Measurements from ENCODE around the gene RNU7-1. TPM values are rescaled to one million over a fixed set of nuclear protein-coding genes. Genes with fewer than 3 reads are reported as not detected.

RNU7-1 gene
- total RNA-seq, 2 donors from 2014 or later: not detected

- Mint-ChIP-seq H3K27ac (peak overlapping the region; percentile 95), H3K9me3 (no peaks in the 10 kb centered on the region), H3K4me1 (peaks cover 47% of the 10 kb centered on the region), H3K36me3 (ENCODE audit: low read depth) (peaks cover 86% of the 10 kb centered on the region), H3K4me3 (peak overlapping the region; percentile 87), H3K27me3 (no peaks in the 10 kb centered on the region)
- ATAC-seq (replicated peaks): no peak
Observed at GRCh38 chr12:6959805-6960592, 16.4 kb downstream of the RNU7-1 start.

- H3K4me1 Mint-ChIP-seq: peaks cover 52% of the 10 kb centered on the region
- H3K27ac Mint-ChIP-seq: peak overlapping the region; percentile 95
- no peaks in the 10 kb centered on the region for H3K9me3 Mint-ChIP-seq
- no peaks in the 10 kb centered on the region for H3K27me3 Mint-ChIP-seq
- ATAC-seq (replicated peaks): peak; percentile 40
- peak overlapping the region; percentile 87 for H3K4me3 Mint-ChIP-seq
- H3K36me3 Mint-ChIP-seq (ENCODE audit: low read depth): peaks cover 86% of the 10 kb centered on the region
Observed at GRCh38 chr12:6960593-6961277, 17.1 kb downstream of the RNU7-1 start.

GRCh38 chr12:6961278-6961694 lies 17.7 kb downstream of the RNU7-1 start:
- ATAC-seq (replicated peaks): peak; percentile 79
- peak overlapping the region; percentile 95 for H3K27ac Mint-ChIP-seq

GRCh38 chr12:6961695-6962284 lies 18.2 kb downstream of the RNU7-1 start:
- Mint-ChIP-seq H3K9me3 (no peaks in the 10 kb centered on the region), H3K27me3 (no peaks in the 10 kb centered on the region), H3K27ac (peak overlapping the region; percentile 95), H3K4me1 (peaks cover 42% of the 10 kb centered on the region), H3K4me3 (peak overlapping the region; percentile 87), H3K36me3 (ENCODE audit: low read depth) (peaks cover 86% of the 10 kb centered on the region)
- ATAC-seq (replicated peaks): peak; percentile 29

More at GRCh38 chr12:6961278-6961694, 17.7 kb downstream of the RNU7-1 start:
- no peaks in the 10 kb centered on the region for H3K9me3 Mint-ChIP-seq
- peak overlapping the region; percentile 87 for H3K4me3 Mint-ChIP-seq
- H3K4me1 Mint-ChIP-seq: peaks cover 47% of the 10 kb centered on the region
- H3K36me3 Mint-ChIP-seq (ENCODE audit: low read depth): peaks cover 86% of the 10 kb centered on the region
- no peaks in the 10 kb centered on the region for H3K27me3 Mint-ChIP-seq

- no peaks in the 10 kb centered on the region for H3K27me3 Mint-ChIP-seq
- H3K4me3 Mint-ChIP-seq: peak overlapping the region; percentile 87
- H3K27ac Mint-ChIP-seq: peak overlapping the region; percentile 95
- H3K36me3 Mint-ChIP-seq (ENCODE audit: low read depth): peaks cover 86% of the 10 kb centered on the region
- no peak for ATAC-seq (replicated peaks)
- no peaks in the 10 kb centered on the region for H3K9me3 Mint-ChIP-seq
- H3K4me1 Mint-ChIP-seq: peaks cover 36% of the 10 kb centered on the region
Observed at GRCh38 chr12:6962285-6963015, 18.8 kb downstream of the RNU7-1 start.

GRCh38 chr12:6963016-6963731 lies 19.6 kb downstream of the RNU7-1 start:
- H3K4me3 Mint-ChIP-seq: peak overlapping the region; percentile 87
- H3K4me1 Mint-ChIP-seq: peaks cover 35% of the 10 kb centered on the region
- no peaks in the 10 kb centered on the region for H3K27me3 Mint-ChIP-seq
- H3K27ac Mint-ChIP-seq: no peak overlapping the region
- no peak for ATAC-seq (replicated peaks)
- no peaks in the 10 kb centered on the region for H3K9me3 Mint-ChIP-seq
- peaks cover 86% of the 10 kb centered on the region for H3K36me3 Mint-ChIP-seq (ENCODE audit: low read depth)

- peaks cover 86% of the 10 kb centered on the region for H3K36me3 Mint-ChIP-seq (ENCODE audit: low read depth)
- H3K4me3 Mint-ChIP-seq: no peak overlapping the region
- no peaks in the 10 kb centered on the region for H3K9me3 Mint-ChIP-seq
- H3K27me3 Mint-ChIP-seq: no peaks in the 10 kb centered on the region
- peaks cover 31% of the 10 kb centered on the region for H3K4me1 Mint-ChIP-seq
- no peak for ATAC-seq (replicated peaks)
- no peak overlapping the region for H3K27ac Mint-ChIP-seq
Observed at GRCh38 chr12:6963791-6964413, 20.3 kb downstream of the RNU7-1 start.

GRCh38 chr12:6964605-6965025 lies 21.0 kb downstream of the RNU7-1 start:
- no peak for ATAC-seq (replicated peaks)
- H3K27ac Mint-ChIP-seq: peak overlapping the region; percentile 84
- H3K27me3 Mint-ChIP-seq: no peaks in the 10 kb centered on the region
- H3K4me1 Mint-ChIP-seq: peaks cover 29% of the 10 kb centered on the region
- peaks cover 86% of the 10 kb centered on the region for H3K36me3 Mint-ChIP-seq (ENCODE audit: low read depth)
- no peaks in the 10 kb centered on the region for H3K9me3 Mint-ChIP-seq
- peak overlapping the region; percentile 51 for H3K4me3 Mint-ChIP-seq

- peak overlapping the region; percentile 84 for H3K27ac Mint-ChIP-seq
- H3K4me3 Mint-ChIP-seq: peak overlapping the region; percentile 51
- ATAC-seq (replicated peaks): peak; percentile 45
- no peaks in the 10 kb centered on the region for H3K27me3 Mint-ChIP-seq
- peaks cover 86% of the 10 kb centered on the region for H3K36me3 Mint-ChIP-seq (ENCODE audit: low read depth)
- peaks cover 28% of the 10 kb centered on the region for H3K4me1 Mint-ChIP-seq
- no peaks in the 10 kb centered on the region for H3K9me3 Mint-ChIP-seq
Observed at GRCh38 chr12:6965026-6965661, 21.5 kb downstream of the RNU7-1 start.

- no peak for ATAC-seq (replicated peaks)
- H3K27ac Mint-ChIP-seq: peak overlapping the region; percentile 84
- peak overlapping the region; percentile 51 for H3K4me3 Mint-ChIP-seq
- H3K27me3 Mint-ChIP-seq: no peaks in the 10 kb centered on the region
- no peaks in the 10 kb centered on the region for H3K9me3 Mint-ChIP-seq
- peaks cover 86% of the 10 kb centered on the region for H3K36me3 Mint-ChIP-seq (ENCODE audit: low read depth)
- H3K4me1 Mint-ChIP-seq: peaks cover 28% of the 10 kb centered on the region
Observed at GRCh38 chr12:6965714-6966113, 22.1 kb downstream of the RNU7-1 start.

- H3K27me3 Mint-ChIP-seq: no peaks in the 10 kb centered on the region
- no peak for ATAC-seq (replicated peaks)
- peaks cover 25% of the 10 kb centered on the region for H3K4me1 Mint-ChIP-seq
- H3K36me3 Mint-ChIP-seq (ENCODE audit: low read depth): peaks cover 84% of the 10 kb centered on the region
- peak overlapping the region; percentile 51 for H3K4me3 Mint-ChIP-seq
- no peaks in the 10 kb centered on the region for H3K9me3 Mint-ChIP-seq
- H3K27ac Mint-ChIP-seq: peak overlapping the region; percentile 84
Observed at GRCh38 chr12:6966351-6966750, 22.7 kb downstream of the RNU7-1 start.

- no peak overlapping the region for H3K27ac Mint-ChIP-seq
- peaks cover 24% of the 10 kb centered on the region for H3K4me1 Mint-ChIP-seq
- H3K4me3 Mint-ChIP-seq: no peak overlapping the region
- H3K36me3 Mint-ChIP-seq (ENCODE audit: low read depth): peaks cover 88% of the 10 kb centered on the region
- ATAC-seq (replicated peaks): no peak
- H3K9me3 Mint-ChIP-seq: no peaks in the 10 kb centered on the region
- H3K27me3 Mint-ChIP-seq: no peaks in the 10 kb centered on the region
Observed at GRCh38 chr12:6967651-6968100, 24.1 kb downstream of the RNU7-1 start.

GRCh38 chr12:6968426-6968825 lies 24.8 kb downstream of the RNU7-1 start:
- peak overlapping the region; percentile 96 for H3K27ac Mint-ChIP-seq
- peaks cover 24% of the 10 kb centered on the region for H3K4me1 Mint-ChIP-seq
- H3K27me3 Mint-ChIP-seq: no peaks in the 10 kb centered on the region
- no peak for ATAC-seq (replicated peaks)
- H3K4me3 Mint-ChIP-seq: peak overlapping the region; percentile 93
- H3K36me3 Mint-ChIP-seq (ENCODE audit: low read depth): peaks cover 95% of the 10 kb centered on the region
- no peaks in the 10 kb centered on the region for H3K9me3 Mint-ChIP-seq
